DMS153 treated with DMSO at 0.1 percent for 48 hours (cell line): ENCODE data around the gene EPHB2.

ENCODE experiments used
- DNase-seq: peaks from one replicate; lab custom pipeline; 2025; ENCODE audit not compliant: unreplicated experiment; lab: John Stamatoyannopoulos, UW

Gene EPHB2

DNA sequence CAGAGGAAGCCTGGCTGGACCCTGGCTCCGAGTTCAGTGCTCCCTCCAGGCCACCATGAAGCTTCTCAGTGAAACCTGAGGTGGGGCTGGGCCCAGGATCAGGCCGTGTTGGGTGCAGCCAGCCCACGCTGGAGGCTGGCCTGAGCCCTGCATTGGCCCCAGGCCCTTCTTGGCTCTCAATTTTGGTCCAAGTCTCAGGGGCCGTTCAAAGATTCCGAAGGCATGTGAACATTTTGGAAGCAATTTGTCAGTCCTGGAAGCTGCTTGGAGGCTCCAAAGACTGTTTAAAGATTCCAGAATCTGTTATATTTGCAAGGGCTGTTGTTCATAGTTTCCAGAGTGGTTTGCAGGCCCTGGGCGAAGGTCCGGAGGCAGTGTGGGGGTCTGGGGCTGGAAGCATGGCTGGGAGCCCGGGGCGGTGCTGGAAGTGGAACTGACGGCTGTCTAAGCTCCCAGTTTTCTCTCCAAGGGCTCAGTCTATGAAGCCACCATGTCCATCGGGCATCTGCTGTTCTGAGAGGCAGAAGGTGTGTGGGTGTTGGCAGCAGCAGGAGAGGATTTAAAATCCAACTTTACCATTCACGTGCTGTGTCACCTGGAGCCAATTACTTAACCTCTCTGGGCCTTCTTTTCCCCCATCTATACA is 104.9 kb downstream of the EPHB2 start:
- no peak for DNase-seq

DNA sequence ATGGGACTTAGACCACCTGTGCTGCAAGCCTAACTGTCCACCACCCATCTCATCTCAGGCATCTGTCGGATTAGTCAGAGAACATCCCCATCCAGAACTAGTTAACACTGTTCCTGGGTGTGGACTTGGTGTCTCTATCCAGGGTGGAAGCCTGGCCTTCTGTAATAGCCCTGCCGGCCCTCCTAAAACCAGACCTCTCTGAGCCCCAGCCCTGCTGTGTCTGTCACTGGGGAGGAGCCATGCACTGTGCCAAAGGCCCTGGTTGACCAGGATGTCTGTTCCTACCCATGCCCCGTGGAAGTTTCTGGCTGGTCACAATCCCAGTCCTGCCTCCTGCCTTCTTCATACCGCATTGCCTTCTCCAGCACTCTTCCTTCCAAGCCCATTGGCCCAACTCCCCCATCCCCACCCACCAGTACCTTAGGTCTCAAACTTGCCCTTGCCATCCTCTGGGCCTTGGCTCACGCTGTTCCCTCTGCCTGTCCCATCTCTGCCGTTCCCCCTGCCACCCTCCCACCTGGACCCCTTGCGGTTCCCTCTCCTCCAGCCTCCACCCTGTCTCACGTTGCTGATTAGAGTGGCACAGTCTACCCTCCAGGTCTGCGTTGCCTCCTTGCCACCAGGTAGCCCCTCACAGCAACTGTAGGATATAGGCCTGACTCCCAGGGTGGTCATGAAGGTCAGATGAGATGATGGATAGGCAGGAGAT is 105.6 kb downstream of the EPHB2 start:
- DNase-seq: no peak

DNA sequence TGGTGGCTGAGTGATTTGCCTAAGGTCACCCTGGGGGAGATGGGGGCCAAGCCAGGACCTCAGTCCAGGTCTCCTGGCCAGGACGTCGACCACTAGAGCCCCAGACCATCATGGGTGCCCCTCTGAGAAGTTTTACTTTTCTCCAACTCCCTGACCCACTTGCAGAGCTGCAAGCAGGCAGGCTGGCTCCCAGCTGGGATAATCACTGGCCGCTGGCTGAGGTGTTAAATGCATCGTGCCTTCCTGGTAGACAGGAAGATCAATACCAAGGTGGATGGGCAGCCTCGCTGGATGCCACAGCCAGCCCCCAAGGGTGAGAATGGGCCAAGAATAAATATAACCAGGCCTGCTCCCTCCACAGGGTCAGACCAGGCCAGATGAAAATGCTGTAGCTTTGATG is 106.2 kb downstream of the EPHB2 start:
- no peak for DNase-seq

DNA sequence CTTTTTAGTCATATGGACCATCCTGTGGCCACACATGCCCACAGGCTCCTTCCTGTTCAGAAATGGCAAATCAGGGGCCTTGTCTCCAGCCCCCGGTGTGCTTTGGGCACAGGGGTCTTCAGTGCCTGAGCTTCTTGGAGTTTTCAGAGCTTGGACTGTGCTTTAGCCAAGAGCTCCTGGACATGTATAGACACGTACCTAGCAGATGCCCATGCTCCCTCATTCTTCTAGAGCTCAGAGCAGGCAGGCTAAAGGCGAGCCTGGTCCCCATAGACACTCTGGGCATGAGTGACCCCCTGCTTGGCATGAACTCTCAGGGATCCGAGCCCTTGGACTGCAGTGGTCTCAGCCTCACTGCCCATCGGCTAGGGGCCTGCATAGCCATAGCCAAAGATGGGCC is 106.8 kb downstream of the EPHB2 start:
- no peak for DNase-seq

DNA sequence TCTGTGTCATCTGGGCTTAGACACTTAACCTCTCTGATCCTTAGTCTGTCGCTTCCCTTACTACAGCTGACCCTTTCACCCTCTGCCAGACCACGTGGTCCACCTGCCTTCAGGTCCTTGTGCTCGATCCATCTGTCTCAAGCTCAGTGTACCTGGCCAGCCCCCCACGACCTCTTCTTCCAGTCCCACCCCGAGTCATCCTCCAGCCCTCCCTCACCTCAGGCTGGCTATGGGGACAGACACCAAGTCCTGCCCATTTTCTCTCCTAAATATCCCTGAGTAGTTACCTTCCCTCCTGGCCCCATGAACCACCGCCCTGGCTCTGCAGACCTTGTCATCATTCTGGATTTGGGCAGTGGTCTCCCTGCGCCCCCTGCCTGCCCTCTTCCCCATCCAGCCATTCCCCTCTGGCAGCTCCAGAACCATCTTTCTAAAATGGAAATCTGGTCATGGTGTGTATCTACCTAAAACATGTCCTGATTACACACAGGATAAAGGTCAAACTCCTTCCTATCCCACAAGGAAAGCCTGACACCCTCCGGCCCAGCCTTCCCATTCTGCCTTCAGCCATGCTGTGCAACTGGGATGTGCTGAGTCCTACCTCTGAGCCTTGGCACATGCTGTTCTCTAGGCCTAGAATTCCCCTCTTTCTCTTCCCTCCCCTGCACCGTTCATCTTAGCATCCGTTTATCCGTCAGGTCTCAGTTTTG is 107.6 kb downstream of the EPHB2 start:
- no peak for DNase-seq

DNA sequence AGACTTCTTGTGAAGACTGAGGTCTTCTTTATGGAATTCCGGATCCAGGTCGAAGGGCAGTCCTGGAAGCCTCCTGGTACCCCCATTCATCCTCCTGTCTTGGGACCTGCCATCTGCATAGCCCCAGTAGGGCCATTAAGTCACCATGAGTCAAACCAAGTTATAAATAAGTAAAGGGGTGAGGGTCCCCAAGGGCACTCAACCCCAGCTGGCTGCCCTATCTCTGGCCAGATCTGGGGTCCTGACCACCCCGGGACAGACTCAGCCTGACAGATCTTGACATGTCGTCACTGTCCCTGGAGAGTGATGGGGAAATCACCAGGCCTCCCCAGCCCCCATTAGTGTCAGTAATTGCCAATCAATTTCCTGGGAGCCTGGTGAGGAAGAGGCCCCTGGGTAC is 108.7 kb downstream of the EPHB2 start:
- no peak for DNase-seq

DNA sequence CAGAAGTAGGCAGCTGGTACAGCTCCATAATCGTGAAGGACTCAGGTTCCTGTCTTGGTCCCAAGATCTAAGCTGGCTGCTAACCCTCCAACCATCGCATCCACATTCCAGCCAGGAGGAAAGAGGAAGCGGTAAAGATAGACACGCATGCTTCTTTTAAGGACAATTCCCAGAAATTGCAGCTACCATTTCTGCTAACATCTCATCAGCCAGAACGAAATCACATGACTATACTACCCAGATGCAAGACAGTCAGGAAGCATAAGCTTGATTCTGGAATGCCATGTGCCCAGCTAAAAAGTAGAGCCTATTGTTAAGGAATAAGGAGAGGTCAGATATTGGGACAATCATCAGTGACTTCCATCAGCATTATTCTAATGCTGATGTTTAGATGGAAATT is 110.4 kb downstream of the EPHB2 start:
- DNase-seq: no peak

DNA sequence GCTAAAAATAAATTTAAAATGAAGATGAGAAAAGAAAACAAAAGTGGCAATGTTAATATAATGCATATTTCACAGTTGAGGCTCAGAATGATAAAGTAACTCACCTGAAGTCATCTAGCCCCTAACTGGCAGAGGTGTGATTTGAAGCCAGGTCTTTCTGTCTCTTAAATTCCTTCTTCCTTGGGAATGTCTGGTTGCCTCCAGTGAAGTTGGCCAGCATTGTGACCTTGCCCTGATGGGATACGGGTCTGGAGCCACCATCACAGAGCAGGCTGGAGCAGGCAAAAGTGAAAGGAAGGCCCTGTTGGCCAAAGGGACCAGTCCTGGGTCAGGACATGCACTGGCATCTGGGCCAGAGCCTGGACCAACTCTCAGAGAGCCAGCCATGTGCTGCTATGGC is 111.7 kb downstream of the EPHB2 start:
- no peak for DNase-seq

DNA sequence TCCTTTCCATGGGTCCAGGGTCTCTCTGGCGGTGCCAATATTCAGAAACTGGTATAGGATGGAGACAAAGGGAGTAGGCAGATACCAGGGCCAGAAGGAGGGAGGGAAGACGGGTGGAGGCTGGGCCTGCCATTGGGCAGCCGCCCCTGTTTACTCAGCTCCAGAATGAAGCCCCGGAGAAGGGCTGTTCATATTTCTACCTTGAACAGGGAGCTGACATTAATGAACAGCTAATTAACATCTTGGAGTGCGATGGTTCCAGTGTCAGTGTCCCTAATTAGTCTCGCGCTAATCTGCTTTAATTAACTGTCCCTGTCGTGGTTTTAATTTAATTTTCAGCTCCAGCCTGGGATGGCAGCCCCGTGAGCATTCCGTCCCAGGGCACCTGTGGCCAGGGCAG is 113.8 kb downstream of the EPHB2 start:
- DNase-seq: no peak

DNA sequence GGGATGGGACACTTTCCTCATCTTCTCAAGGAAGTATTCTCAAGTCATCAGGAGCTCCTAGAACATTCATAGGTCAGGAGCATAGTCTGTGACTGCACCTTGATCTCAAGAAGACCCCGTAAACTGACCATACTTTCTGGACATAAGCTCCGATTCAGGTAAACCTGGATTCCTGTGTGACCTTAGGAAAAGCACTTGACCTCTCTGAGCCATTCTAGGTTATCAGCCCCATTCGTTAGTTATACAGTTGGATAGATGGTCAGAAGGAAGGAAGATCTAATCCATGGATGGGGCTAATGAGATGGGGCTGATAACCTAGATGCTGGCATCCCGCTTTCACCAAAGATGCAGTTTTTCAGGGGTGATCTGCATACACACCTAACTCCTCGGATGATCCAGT is 114.3 kb downstream of the EPHB2 start:
- no peak for DNase-seq

DNA sequence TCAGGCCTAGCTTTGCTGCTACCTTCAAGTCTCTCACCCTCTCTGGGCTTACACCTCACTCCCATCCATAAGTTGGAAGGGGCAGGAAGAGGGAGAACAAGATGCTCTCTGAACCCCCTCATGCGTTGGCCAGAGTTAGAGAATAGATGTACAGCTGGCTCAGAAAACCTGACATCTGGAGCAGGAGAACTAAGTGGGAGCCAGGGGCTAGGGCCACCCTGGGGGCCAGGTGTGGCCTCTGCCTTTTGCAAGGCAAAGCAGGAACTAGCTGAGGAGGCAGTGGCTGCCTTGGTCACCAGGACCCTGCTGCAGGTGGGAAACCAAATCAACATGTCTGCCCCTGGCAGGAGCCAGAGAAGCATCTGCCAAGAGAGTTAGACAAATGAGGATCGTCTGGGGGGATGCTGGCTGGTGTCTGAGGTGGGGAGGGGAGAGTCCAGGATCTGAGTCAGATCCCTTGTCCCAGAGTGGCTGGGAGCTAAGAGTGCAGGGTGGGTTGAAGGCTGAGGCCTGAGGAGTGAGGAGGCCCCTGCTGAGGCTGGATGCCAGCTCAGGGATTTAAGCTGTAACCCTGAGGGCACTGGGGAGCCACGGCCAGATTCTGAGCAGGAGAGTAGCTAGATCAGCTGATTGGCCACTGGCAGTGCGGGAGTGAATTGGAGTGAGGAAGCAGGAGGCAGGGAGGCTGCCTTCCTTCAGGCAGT is 115.0 kb downstream of the EPHB2 start:
- DNase-seq: no peak

DNA sequence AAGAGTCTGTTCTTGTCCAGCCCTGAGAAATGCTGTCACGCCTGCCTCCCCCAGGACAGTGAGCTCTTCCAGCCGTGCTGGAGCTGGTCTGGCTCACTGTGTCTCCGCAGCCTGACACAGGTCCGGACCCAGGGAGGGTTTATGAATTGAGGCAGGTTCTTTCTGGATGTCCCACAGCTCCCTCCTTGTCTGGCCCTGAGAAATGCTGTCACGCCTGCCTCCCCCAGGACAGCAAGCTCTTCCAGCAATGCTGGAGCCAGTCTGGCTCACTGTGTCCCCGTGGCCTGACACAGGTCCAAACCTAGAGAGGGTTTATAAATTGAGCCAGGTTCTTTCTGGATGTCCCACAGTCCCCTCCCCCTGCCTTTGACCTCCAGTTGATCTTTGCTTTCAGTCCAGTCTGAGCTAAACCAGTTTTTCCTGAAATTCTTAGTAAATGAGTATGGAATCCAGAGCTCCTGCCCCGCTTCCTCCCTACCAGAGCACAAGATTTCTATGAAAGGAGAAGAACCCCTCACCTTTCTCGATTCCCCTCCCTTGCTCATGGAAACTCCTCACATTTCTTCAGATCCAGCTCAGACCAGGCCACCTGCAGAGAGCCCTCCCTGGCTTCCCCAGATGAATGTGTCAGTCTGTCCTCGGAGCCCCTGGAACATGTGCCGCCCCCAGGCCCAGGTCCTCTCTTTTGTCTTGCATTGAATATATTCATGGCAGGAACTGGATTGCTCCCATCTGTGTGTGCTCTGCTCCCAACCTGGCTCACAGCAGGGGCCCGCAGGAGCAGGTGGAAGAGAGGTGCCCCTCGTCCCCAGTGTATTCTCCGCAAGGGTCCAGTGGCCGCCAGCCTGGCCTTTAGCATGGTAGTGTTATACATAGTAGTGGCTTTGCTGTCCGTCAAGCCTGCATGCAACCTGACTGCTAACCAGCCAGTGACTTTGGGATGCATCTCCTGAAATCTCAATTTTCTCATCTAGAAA is 116.3 kb downstream of the EPHB2 start:
- DNase-seq: no peak

DNA sequence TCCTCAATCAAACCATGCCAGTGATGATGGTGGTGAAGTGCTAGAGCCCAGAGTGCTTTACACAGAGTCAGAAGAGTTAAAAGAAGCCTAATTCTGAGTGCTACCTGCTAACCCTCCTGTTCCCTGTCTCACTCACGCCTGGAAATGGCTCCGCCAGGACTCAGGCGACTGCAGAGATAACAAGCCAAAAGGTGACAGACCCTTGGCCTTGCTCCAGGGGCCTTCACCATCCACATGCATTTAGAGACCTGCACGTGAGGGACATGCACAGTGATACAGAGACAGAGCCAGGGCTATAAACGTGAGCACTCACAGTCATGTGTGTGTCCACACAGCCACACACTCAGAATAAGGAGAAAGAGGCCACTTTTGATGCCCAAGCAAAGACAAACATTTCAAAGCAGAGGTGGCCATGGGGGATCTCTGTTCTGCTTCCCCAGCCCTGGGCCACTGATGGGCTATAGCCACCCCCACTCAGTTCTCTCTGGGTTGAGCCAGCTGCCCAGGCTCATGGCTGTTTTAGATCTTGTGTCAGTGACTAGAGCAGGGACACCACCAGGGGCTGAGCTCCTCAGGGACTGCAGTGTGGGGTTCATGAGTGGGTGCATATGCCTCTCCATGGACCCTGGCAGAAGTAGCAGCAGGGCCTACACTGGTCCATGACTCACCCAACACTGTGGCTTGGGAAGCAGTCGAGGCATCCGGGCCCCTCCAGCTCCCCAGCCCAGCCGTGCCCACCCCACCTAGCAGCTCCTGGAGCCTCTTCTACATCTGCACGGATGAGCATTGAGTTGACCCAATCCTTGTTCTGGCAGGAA is 117.2 kb downstream of the EPHB2 start:
- DNase-seq: no peak

DNA sequence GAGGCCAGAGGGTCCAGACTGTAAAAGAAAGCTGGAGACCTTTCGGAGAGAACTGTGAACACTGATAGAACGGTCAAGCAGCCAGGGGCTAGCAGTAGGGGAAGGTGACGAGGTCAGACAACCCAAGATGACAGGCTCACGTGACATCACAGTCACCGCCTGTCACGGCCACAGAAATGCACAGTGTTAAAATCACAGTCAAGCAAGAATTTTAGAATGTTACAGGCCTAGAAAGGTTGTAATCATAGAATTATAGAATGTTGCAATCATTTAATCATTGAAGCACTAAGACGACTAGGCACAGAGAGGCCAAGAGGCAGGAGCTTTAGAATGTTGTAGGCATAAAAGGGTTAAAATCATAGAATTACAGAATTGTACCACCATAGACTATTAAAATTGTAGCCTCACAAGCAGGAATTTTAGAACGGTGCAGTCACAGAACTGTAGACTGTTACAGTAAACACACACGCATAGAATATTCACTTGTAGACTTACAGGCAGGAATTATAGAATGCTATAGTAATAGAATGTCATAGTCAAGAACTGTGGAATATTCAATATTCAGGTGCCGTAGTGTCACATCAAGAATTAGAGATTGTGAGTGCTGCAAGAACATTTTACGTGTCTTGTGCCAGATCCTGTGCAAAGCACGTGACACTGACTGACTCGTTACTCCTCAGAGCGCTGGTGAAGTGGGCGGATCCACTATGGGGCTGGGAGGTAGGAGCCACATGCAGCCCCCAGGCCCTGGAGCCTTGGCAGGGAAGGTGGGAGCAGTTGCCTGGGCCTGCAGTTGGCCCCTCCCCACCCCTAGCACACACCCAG is 118.1 kb downstream of the EPHB2 start:
- DNase-seq: no peak

DNA sequence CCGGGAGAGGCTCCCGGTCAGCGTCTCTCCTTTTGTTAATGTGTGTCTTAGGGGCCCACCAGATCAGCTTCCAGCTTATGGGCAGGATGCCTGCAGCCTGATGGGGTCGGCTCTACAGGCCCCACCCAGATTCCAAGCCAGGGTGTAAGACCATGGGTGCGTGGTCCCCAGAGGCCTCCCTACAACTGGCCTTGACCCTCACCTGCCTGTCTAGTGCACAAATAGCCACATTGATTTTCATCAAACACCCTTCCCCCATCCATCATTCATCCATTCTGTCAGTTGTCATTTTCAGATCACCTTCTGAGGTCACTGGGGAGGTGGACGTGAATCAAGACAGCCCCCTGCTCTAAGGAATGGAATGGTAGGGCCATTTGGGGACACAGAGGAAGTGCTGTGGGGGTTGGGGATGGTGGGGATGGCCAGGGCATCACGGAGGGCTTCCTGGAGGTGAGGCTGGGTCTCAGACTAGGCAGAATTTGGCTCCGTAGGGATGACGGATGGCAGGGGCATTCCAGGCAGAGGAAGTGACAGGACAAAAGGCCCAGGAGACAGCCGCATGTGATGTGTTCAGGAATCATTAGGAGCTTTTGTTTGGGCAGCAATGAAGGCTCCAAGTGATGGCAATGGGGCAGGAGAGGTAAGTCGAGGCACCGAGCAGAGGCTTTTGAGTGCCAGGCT is 118.8 kb downstream of the EPHB2 start:
- no peak for DNase-seq

DNA sequence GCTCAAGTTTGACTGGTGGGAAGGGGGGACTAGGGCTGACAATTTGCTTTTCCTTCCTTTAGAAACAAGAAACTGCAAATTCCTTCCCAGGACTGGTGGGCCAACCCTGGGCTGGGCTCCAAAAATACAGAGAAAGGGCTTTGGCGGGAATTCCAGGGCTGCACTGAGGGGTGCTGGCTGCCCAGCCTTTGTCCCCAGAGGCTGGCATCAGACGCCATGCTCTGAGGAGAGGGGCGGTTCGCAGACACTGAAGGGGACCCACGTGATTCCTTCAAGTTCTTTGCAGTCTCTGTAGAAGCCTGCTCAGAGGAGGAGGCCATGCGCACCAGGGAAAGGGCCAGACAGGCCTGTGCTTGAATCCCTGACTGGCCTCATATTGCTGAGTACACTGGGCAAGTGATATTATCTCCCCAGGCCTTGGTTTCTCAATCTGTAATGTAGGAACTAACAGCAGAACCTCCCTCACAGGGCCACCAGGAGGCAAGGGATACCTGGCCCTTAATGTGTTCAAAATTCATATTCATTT is 119.5 kb downstream of the EPHB2 start:
- no peak for DNase-seq

DNA sequence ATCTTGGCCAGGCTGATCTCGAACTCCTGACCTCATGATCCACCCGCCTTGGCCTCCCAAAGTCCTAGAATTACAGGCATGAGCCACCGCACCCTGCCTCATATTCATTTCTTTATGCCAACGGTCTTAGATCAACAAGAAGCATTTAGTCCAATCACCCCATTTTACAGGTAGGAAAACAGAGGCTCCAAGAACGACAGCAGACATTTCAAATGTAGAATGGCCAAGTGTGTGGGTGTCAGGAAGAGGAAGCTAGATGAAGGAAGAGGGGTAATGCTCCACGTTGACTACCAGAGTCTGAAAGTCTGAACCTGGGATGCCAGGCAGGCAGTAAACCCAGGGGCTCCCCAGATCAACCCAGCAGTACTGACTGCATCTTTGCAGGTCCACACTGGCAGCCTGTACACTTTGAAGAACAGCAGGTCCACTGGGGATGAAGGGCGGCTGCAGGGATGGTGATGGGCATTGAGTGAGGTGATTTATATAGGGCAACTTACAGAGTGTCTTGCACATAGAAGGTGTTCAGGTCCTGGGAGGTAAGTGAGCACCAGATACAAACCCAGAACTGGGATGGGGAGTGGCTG is 120.2 kb downstream of the EPHB2 start:
- DNase-seq: no peak
